Skin epidermis (tissue), 12 donors: ENCODE measurements around the gene FKBP15.
"Not testable (repeated sequence)": the region's sequence is repeated elsewhere in the genome, so short reads cannot be mapped to it uniquely, and the experiment has no call there.

ENCODE experiments used
- H3K27ac ChIP-seq, 21 experiments: fragments of 200-600 bp; sonication (generic) in 11 of 21; one replicate each; pipeline ENCODE4 v1.5.0; 2020; ENCODE audit warnings: mild to moderate bottlenecking in 3 of 21, inconsistent platforms in 2 of 21, moderate library complexity in 2 of 21
- H3K4me3 ChIP-seq, 7 experiments: fragments of 200-600 bp; sonication (generic) in 2 of 7; one replicate each; pipeline ENCODE4 v1.5.0; 2020; ENCODE audit warnings: inconsistent platforms in 2 of 7, mild to moderate bottlenecking in 2 of 7, moderate library complexity in 1 of 7

The FKBP15 gene

GRCh38 chr9:113125386-113126035 lies 95.6 kb downstream of the FKBP15 start:
- no peak overlapping the region for H3K4me3 ChIP-seq
- H3K27ac ChIP-seq: peak overlapping the region in 3 of 21 experiments; percentile 17 to 55 (median 24)

- not testable (repeated sequence) for H3K4me3 ChIP-seq, H3K27ac ChIP-seq
Observed at GRCh38 chr9:113118829-113119228, 102.2 kb downstream of the FKBP15 start.
